ENCODE results near the gene GZMH.

DNA sequence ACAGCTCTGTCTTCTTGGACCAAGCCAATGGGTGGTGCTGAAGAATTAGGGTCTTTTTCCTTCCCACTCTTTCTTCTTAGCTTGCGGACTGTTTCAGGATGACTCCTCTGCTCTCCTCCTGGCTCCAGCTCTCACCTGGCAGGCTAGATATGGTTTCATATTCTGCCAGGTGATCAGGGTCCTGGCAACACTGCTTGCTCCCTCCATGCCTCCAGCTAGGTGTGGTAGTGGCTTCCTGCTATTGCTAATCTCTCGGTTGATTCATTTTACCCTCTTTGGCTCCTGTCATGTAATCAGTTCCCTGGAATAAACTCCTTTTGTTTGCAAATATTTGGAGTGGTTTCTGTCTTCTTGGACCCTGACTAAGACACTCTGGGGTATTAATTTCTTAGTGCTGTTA, 4.3 kb upstream of the GZMH start:
- TF ChIP-seq EZH2 (IDR thresholded peaks at IDR 0.05; ENCODE audit: borderline replicate concordance, low read length), result no peak
- no peak for TF ChIP-seq CTCF (IDR thresholded peaks at IDR 0.05; ENCODE audit: low read length)

Data from OCI-LY1 (cell line).